ENCODE results near the gene NDUFS7.

GRCh38 chr19:1438035-1438932 lies 54.6 kb downstream of the NDUFS7 start, which contains the start of gene RPS15:
- peak; percentile 95 to 98 for TF ChIP-seq POLR2AphosphoS5 (IDR thresholded peaks at IDR 0.05)
- TF ChIP-seq POLR2A (IDR thresholded peaks at IDR 0.05) = peak; percentile 58 to 95 (median 82)
